Hippocampal formation (tissue), 2 donors: ENCODE results near the gene LRCH3.
A peak's percentile ranks its signal among the peaks of the same experiment; 100 is the strongest.

Source experiments
- DNase-seq, 2 donors: peaks; one replicate each; lab custom pipeline; 2025; lab: John Stamatoyannopoulos, UW

The LRCH3 gene

DNA sequence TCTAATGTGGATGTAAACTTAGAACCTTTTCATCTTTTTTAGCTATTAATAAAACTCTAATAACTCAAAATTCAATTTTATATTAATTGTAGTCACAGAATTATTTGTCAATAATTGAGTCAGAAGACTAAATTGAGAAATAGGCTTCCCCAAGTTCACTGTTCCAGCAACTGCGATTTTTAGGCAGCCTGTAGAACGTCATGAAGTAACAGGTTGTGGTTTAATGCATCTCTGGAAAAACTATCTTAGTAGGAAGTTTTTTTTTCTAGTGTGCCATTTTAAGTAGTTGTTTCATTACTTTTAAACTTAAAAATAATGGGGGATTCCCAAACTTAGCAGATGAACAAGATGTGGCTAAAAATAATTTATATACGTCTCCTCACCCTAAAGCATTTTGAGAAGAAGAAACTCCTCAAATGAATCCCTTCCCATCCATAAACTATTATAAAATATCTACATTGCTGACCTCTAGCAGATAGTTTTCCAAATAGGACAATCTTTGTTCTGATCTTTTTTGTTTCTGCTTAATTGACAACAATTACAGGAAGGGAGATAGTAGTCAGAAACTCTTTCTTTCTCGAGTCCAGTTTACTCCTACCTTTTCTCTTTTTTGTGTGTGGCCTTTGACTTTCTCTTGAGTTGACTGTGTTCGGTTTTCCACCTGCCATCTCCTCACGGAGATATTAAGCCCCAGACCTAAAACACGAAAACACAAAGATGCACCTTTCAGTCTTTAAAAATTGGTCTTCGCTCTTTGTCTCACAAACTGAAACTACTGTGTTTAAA, 43.1 kb downstream of the LRCH3 start:
- DNase-seq, result no peak

DNA sequence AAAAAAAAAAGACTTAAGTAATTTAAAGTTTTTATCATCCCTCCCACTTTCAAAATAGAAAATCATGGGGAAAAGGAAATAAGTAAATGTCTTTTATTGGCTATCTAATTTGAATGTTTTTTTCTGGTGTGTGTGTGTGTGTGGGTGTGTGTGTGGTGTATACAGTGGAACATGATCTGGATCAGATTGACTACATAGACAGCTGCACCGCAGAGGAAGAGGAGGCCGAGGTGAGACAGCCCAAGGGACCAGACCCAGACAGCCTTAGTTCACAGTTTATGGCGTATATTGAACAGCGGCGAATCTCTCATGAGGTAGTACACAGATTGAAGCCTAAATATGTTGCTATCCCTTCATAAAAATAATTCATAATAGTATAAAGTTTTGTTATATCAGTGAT, 44.5 kb downstream of the LRCH3 start:
- DNase-seq, result no peak

DNA sequence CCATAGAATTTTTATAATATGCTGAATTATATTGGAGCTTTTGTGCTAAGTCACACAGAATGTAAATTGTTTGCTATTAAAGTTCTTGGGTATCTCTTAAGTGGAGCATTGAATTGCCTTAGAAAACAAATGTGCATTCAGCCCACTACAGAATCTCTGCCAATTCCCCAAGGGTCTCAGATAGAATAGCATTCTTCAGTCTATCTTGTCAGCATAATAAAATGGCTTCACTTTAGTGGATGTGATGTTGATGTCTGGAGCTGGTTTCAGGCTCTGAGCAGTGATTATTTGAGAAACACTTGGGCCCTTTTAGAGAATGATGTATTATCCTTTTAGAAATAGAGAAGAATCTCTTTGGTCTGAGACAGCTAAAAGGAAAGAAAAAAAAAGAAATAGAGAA, 45.2 kb downstream of the LRCH3 start:
- DNase-seq, result no peak

DNA sequence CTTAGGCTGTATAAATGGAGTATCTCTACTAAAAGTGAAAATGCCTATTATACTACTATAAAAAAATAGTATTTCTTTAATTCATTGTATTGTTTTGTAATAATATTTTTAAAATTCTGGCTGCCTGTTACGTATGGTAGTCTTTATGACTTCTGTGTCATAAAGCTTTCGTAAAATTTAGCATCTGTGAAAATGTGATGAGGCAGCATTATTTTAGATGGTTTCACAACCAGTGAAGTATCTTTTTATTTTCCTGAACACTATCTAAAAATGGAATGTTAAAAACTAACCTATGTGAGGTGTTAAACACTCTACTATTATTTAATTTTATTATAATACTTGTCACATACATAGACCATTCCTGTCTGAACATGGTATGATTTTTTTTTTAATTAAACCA, 46.2 kb downstream of the LRCH3 start:
- no peak for DNase-seq

DNA sequence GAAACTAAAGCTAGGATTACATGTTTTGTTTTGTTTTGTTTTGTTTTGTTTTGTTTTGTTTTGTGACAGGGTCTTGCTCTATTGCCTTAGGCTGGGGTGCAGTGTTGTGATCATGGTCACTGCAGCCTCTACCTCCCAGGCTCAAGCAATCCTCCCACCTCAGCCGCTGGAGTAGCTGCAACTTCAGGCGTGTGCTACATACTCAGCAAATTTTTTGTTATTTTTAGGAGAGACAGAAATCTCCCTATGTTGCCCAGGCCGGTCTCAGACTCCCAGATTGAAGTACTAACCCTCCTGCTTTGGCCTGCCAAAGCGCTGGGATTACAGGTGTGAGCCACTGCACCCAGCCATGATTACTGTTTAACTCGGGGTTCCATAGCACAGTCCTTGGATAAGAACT, 50.7 kb downstream of the LRCH3 start:
- DNase-seq, result no peak

DNA sequence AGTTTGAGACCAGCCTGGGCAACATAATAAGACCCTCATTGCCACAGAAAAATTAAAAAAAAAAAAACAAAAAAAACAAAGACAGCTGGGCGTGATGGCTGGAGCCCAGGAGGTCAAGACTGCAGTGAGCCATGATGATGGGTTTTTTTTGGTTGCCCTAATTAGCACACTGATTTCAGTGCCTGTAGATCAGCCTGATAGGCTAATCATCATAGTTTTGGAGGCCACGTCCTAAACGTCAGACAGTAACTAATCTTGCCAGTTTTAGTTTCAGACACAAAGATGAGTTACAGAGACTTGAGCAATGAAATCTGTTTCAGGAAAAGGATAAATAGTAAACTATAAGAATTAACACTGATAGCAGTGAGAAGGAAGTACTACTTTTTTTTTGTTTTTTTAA, 55.4 kb downstream of the LRCH3 start:
- no peak for DNase-seq

DNA sequence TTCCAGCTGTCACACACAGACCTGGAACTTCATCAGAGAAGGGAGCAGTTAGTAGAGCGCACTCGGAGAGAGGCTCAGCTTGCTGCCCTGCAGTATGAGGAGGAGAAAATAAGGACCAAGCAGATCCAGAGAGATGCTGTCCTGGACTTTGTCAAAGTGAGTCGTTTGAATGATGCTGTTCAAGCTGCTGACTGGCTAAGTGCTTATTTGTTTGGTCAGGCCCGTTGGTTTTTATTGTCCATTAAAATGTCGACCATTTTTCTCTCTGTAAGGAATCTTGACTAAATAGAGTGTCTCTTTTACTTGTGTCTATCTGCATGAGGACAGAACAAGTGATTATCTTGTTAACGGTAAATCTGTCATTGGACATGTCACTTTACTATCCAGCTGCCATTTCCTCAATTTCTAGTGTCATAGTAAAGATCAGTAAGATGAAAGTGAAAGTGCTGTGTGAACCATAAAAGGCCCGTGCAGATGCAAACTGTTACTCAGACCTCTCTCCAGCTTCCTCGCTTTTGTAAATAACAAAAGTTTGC, 56.9 kb downstream of the LRCH3 start:
- peak in 1 of 2 donors; percentile 44 for DNase-seq

DNA sequence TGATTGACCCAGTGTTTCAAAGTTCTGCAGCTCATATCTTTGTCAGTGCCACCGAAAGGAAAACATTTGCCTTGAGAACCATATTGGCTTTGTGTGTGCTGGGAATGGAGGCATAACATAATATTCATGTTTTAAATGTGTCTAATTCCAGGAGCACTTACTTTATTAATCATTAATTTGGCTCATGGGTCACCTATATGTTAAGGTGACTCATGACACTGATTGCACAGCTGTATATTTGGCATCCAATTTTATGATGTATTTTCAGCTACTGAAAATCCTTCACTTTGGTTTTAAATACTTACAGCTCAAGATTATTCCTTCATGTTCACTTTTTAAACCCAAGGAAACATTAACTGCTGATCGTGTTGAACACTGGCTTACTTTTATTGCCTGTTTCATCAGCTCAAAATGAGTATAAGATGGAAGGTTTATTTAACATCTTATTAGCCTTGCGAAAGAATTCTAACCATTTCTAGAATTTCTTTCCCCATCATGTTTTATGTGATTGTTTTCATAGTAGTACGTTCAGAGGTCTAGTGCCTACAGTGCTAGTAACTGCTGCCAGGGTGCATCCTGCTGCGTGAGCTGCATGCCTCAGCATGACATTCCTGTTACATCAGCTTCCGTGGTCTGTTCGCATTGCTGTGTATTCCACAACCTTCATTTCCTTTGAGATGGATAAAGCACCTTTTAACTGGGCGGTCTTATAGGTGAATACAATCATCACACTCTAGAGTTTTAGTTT, 63.7 kb downstream of the LRCH3 start:
- DNase-seq, result no peak

DNA sequence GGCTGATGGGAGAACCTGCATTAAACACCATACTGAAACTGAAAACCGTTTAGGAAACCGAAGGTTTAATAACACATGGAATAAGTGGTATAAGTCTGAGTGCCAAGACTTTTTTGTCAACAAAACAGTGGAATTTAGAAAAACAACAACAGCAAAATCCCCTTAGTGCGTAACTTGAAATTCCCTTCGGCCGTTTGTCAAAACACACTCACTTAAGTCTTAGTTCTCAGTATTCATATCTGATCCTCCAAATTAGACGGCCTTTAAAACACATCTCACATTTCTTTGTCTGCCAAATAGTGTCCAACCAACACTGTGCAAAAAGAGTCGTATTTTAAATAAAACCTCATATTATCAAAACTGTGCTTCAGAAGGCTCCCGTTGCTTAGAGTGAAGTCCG, 64.5 kb downstream of the LRCH3 start:
- no peak for DNase-seq

DNA sequence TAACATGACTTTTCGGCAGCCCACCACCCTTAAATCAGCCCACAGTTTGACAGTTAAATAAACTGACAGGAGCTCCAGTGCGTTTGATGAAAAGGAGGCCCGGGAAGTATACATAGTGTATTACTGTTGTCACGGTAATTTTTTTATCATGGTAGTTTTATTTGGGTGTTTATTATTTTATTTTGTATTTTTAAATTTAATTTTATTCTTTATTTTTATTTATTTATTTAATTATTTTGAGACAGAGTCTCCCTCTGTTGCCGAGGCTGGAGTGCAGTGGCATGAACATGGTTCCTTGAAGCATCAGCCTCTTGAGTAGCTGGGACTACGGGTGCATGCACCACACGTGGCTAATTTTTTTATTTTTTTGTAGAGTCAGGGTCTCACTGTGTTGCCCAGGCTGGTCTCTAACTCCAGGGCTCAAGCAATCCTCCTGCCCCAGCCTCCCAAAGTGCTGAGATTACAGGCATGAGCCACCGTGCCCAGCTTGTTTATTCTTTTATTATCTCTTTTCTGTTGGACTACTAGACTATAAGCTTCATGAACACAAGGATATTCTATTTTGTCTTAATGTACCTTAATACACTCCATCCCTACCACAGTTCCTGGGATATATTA, 65.3 kb downstream of the LRCH3 start:
- no peak for DNase-seq

DNA sequence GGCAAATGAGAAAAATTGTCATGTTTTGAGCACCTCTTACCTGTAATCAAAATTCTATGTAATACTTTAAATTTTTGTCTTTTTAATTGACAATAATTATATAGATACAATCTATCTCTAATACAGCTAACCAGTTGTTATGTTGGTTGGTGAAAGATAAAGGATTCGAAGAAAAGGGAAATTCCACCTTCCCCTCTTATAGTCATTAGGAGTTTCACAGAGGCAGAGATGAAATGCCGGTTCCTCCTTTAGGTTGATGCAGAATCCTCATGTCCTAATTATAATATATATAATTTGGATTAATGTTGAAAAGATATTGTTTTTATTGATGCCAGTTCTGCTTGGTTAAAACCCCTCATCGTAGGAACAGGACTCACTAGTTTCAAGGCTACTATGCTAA, 67.1 kb downstream of the LRCH3 start:
- DNase-seq, result no peak

DNA sequence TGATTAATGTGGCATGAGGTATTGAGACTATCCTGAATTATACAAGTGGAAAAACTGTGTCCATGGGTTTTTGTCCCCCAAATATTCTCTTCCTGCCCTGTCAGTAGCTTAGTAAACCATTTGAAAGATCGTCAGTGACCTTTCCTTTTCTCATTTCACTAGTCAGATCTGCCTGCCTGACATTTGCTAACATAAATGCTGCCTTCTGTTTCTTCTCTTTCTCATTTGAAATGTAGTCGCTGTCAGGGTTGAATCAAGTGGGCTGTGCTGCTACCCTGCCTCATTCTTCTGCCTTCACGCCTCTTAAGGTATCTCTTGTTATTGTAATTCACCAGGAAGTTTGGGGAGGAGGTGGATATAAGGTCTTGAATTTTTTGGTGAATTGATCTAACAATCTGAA, 67.5 kb downstream of the LRCH3 start:
- DNase-seq, result no peak

DNA sequence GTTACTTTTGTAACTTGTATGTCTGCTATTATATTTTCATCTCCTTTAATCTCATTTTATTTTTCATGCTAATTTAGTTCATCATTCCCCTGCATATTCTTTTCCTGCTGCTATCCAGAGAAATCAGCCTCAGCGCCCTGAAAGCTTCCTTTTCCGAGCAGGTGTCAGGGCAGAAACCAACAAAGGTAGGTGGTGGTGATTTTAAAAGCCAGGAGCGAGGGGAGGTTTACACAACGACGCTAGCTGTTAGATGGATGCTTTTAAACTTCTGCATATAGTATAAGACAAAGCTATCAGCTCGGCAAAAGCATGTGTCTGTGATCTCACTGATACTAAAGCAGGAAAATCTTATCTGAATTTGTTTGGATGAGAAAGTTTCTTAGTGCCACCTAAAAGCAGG, 75.0 kb downstream of the LRCH3 start:
- no peak for DNase-seq

DNA sequence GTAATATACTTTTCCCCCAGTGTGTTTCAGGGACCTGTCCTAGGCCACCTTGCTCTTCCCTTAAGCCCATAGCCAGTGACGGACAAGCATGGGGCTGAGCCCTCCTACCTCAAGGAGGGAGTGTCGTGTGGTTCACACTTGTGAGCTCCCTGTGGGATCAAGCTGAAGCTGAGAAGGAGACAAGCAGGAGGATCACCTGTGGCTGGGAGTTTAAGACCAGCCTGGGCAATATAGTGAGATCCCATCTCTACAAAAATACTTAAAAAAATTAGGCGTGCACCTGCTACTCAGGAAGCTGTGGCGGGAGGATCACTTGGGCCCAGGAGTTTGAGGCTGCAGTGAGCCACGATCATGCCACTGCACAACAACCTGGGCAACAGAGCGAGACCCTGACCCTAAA, 82.3 kb downstream of the LRCH3 start:
- no peak for DNase-seq

DNA sequence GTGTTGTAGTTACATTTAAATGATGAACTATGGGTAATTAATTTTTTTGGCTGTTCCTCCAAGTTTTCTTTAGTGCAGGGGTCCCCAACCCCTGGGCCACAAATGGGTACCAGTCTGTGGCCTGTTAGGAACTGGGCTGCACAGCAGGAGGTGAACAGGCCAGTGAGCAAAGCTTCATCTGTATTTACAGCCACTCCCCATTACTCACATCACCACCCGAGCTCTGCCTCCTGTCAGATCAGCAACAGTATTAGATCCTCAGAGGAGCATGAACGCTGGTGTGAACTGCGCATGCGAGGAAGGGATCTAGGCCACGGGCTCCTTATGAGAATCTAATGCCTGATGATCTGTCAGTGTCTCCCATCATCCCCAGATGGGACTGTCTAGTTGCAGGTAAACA, 83.0 kb downstream of the LRCH3 start:
- no peak for DNase-seq

DNA sequence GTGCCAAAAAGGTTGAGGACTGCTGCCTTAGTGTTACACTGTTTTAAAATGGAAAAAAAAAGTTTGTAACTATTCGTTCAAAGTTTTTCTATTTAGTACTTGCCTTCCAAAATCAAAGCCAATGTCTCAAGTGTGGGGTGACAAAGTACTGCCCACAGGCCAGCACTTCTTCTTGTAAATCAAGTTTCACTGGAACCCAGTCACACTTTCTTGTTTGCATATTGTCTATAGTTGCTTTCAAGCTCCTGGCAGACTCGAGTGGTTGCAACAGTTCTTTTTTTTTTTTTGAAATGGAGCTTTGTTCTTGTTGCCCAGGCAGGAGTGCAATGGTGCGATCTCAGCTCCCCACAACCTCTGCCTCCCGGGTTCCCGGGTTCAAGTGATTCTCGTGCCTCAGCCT, 83.6 kb downstream of the LRCH3 start:
- no peak for DNase-seq

DNA sequence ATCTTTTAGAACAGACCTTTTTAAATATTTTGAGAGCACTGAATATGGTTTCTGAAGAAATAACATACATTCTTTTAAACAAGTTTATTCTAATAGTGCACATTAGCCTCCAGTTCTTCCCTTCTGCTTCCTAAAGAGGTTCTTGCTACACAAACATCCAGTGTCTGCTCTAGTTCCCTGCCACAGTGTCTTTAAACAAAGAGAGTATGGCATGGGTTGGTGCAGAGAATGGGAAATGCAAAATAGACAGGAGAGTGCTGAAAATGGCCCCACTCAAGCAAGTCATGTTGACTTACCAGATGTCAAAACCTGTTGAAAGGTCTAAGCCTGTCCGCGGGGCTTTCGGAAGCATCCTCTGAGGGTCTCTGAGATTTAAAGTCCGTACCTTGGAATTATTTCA, 86.8 kb downstream of the LRCH3 start:
- no peak for DNase-seq

DNA sequence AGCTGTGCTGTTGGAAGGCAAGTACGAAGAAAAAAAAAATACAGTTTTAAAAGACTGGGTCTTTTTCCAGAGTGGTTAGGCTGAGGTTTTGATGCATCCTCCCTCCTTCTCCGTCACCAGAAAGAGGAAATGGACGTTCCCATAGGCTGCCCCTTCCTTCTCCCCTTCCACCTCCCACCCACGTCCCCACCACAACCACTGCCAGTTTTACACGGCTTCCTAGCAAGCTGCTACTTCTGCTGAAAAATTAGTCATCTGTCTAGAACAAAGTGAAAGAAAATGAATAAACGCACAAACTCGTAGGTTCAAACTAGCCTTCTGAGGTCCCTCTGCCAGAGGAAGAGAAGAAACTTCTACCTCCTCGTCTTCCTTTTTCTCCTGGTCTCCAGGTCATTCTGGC, 87.4 kb downstream of the LRCH3 start:
- DNase-seq, result no peak

DNA sequence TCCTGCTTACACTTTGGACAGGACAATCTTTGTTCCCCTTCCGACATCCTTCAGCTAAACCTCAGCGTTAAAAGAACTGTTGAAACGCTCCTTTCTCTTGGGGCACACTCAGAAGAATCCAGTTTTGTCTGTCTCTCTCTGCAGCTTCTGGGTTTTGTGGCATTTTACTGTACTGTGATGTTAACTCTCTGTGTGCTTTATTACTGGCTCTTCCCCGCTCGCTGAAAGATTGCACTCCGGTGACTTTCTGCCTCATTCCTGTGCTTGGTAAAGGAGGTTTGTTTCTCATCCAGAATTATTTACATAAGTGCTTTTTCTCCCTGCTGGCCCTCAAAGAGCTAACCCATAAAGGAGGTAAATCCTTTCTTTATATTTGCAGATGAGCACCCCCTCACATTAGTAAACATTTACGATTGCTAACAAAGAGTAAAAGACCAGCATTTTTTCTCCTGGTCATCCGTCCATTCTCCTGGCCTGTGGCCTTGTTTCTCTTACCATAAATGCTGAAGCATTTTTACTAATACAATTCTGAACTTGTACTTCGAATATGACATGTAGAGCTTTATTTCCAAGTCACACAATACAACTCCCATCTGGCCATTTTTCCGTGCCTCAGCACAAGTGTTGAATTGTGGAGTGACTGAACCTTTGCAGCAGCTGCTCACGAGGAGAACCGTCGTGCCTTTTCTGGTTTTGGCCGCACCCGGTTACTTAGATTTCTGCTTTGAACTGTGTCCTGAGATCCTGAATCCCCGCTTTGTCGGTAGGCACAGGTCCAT, 89.6 kb downstream of the LRCH3 start:
- DNase-seq, result peak; percentile 11 to 14

DNA sequence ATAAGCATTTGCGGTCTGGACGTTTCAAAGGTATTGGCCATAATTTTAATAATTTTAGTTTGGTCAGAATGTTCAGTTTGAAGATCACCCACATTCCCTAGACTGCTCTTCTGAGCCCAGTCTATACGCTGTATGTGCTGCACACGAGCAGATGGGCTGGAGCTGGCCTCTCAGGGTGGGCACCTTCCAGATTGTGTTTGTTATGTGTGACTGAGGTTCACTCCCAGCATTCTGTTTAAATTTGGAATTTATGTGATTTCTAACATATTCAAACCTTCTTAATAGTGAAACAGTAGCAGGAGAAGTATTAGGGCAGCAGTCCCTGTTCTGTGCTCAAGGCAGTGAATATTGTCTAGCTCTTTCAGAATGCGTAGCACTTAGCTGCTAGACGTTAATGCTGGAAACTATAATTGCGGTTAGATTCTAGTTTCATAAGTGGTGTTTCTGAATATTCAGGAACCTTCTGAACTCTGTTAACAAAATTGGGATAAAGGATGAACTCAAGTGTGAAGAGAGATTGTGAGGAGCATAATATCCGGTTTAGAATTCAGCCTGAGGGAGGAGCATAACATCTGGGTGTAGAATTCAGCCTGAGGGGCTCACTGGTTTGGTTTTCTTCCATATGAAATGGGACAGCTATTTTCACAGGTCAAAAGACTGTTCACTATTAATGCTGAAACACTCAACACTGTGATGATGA, 90.4 kb downstream of the LRCH3 start:
- DNase-seq, result no peak

DNA sequence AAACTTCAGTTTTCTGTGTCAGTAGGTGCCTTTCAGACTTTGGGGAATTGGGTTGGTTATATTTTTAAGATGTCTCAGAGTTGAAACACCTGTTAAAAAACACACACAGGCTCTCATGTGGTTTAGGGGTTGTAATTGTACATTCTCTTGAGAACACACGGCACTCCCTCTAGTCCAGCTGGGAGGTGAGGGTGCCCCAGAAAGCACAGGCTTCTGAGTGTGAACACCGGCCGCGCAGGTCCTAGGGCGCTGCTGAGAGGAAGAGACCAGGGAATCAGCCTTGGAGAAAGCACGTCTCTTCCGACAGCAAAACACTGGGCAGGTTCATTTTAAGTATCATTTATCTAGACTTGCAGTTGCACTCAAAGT, 90.9 kb downstream of the LRCH3 start:
- DNase-seq, result no peak

DNA sequence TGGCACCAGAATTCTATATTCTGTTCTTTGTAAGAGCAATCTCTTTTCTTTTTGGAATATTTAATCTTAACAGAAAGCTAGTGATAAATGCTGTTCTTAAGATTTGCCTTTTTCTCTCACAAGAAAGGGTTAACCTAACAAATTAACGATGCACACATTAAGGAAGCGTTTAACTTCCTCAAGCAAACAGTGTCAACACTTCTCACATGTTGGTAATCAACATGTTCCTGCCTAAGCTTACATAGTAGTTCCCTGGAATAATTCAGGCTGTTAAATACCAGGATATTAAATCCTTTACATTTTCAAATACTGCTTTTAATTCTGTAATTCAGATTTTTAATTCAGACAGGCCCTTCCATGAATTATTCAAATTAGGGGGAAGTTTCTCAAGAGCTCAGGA, 91.5 kb downstream of the LRCH3 start:
- no peak for DNase-seq
